ENCODE data around the gene STUM. TPM values are rescaled to one million over a fixed set of nuclear protein-coding genes. Genes with fewer than 3 reads are reported as not detected.

The STUM gene
- total RNA-seq, 1 donor from 2014 or later: 0.85 TPM

DNA sequence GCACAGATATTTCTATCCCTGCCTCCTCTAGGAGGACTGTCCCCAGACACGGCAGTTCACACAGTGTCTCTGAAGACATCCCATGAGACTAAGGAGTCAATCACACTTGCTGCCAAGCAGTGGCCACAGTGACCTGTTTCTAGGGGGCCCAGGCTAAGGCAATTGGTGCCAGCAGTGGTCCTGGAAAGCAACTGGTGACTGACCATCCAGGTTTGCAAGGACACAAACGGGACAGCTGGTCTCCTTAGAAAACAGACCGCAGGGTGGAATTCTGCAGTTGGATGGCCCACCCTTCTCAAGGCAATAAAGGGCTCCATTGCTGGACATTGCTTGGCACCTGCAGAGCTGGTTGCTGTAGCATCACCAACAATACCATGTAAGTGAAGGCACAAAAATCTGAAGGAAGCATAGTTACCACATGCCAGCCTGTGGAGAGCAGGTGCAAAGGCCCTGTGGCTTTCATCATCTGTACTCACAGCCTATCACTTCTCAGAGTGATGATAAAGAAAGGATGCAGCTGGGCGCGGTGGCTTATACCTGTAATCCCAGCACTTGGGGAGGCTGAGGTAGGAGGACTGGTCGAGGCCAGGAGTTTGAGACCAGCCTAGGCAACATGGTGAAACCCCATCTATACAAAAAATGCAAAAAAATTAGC is 81.5 kb downstream of the STUM start:
- H3K27ac ChIP-seq (replicated peaks): no peak overlapping the region
- H3K4me3 ChIP-seq: no peak overlapping the region
- no peak for DNase-seq
- H3K36me3 ChIP-seq: no peaks in the 10 kb centered on the region
- peaks cover 41% of the 10 kb centered on the region for H3K4me1 ChIP-seq
- H3K27me3 ChIP-seq (ENCODE audit: low read depth): no peaks in the 10 kb centered on the region
- TF ChIP-seq CTCF (IDR thresholded peaks at IDR 0.05; ENCODE audit: borderline replicate concordance): no peak
- intact Hi-C loops (cut with micrococcal nuclease): loop anchor here (5.0 to 10.0 kb wide), 2 partner anchors 55 to 202 kb away; no protein-coding TSS in a partner anchor
- no peaks in the 10 kb centered on the region for H3K9me3 ChIP-seq (replicated peaks)

- no peak overlapping the region for H3K27ac ChIP-seq (replicated peaks)
- intact Hi-C loops (cut with micrococcal nuclease): loop anchor here (5.0 to 10.0 kb wide), 2 partner anchors 54 to 202 kb away; no protein-coding TSS in a partner anchor
- peaks cover 47% of the 10 kb centered on the region for H3K4me1 ChIP-seq
Measured at GRCh38 chr1:226630592-226630991, 82.0 kb downstream of the STUM start.

DNA sequence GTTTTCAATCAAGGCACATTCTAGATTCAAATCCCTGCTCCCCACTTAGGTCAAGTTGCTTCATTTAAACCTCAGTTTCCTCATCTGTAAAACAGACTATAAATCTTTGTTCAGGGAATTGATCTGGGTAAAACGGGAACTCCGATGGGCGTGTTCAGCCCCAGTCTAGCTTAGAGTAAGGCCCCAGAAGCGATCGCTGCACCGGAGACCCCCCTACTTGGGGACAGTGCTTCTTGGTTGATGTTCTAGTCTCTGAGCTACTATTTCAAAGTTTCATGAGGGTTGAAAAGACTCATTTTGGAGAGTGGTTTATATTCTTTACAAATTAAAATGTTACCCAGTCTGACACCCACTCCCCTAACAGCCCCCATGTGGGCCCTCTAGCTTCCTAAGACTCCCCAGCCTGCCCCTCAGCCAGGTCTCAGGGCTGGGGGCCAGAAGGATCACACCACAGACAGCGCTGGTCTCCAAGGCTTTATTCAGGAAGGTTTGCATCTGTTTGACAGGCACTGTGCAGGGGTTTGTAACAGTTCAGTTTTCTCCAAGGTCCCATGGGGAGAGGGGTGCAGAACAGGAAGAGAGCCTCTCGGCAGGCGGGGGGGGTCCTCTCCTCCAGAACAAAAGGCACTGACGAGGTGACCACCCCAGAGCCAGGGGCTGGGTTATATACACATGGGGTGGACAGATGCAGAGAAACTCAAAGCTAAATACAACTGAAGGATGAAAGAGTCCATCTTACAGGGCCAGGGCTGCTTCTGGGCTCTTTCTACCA is 82.9 kb downstream of the STUM start:
- Histone ChIP-seq H3K4me3 (no peak overlapping the region), H3K27ac (replicated peaks) (peak overlapping the region; percentile 5), H3K27me3 (ENCODE audit: low read depth) (no peaks in the 10 kb centered on the region), H3K36me3 (peaks cover 2% of the 10 kb centered on the region), H3K9me3 (replicated peaks) (no peaks in the 10 kb centered on the region), H3K4me1 (peaks cover 49% of the 10 kb centered on the region)
- intact Hi-C loops (cut with micrococcal nuclease): loop anchor here (5.0 to 10.0 kb wide), 2 partner anchors 53 to 201 kb away; no protein-coding TSS in a partner anchor
- no peak for DNase-seq
- TF ChIP-seq CTCF (IDR thresholded peaks at IDR 0.05; ENCODE audit: borderline replicate concordance): no peak

More at GRCh38 chr1:226630592-226630991, 82.0 kb downstream of the STUM start:
- no peaks in the 10 kb centered on the region for H3K36me3 ChIP-seq
- H3K9me3 ChIP-seq (replicated peaks): no peaks in the 10 kb centered on the region
- DNase-seq: no peak
- H3K27me3 ChIP-seq (ENCODE audit: low read depth): no peaks in the 10 kb centered on the region
- no peak overlapping the region for H3K4me3 ChIP-seq
- TF ChIP-seq CTCF (IDR thresholded peaks at IDR 0.05; ENCODE audit: borderline replicate concordance): no peak

GRCh38 chr1:226632169-226632879 is 83.8 kb downstream of the STUM start:
- peak overlapping the region; percentile 46 for H3K27ac ChIP-seq (replicated peaks)
- peaks cover 46% of the 10 kb centered on the region for H3K4me1 ChIP-seq
- no peak overlapping the region for H3K4me3 ChIP-seq
- H3K9me3 ChIP-seq (replicated peaks): no peaks in the 10 kb centered on the region
- DNase-seq: no peak
- TF ChIP-seq CTCF (IDR thresholded peaks at IDR 0.05; ENCODE audit: borderline replicate concordance): no peak
- H3K36me3 ChIP-seq: peaks cover 11% of the 10 kb centered on the region
- H3K27me3 ChIP-seq (ENCODE audit: low read depth): no peaks in the 10 kb centered on the region
- intact Hi-C loops (cut with micrococcal nuclease): loop anchor here (5.0 to 10.0 kb wide), 2 partner anchors 52 to 200 kb away; no protein-coding TSS in a partner anchor

DNA sequence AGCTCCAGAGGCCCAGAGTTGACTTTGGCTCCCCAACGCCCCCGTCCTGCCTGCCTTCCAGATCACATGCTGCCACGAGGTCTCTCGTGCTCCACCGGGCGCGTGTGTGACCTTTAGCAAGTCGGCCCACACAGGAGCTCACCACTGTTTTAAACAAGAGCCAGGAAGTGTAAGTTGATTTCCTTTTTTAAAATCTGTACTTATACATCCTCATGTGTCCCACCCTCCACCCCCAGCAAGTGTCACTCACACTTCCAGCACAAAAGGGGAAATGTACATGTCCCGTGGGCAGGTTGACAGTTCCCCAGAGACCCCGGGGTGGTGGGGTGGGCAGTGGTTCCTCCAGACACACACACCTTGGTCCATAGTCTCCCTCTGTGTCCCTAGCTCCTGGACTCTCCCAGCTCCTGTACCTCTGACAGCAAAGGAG is 84.4 kb downstream of the STUM start:
- peaks cover 52% of the 10 kb centered on the region for H3K4me1 ChIP-seq
- TF ChIP-seq CTCF (IDR thresholded peaks at IDR 0.05; ENCODE audit: borderline replicate concordance): no peak
- intact Hi-C loops (cut with micrococcal nuclease): loop anchor here (5.0 to 10.0 kb wide), 2 partner anchors 52 to 199 kb away; no protein-coding TSS in a partner anchor
- no peak for DNase-seq
- peaks cover 12% of the 10 kb centered on the region for H3K36me3 ChIP-seq
- no peaks in the 10 kb centered on the region for H3K27me3 ChIP-seq (ENCODE audit: low read depth)
- H3K9me3 ChIP-seq (replicated peaks): no peaks in the 10 kb centered on the region
- H3K27ac ChIP-seq (replicated peaks): peak overlapping the region; percentile 46
- H3K4me3 ChIP-seq: no peak overlapping the region
